Measurements from ENCODE around the gene EGFR.
"Not testable (repeated sequence)": the region's sequence is repeated elsewhere in the genome, so short reads cannot be mapped to it uniquely, and the experiment has no call there.

EGFR gene

GRCh38 chr7:55163733-55164132 lies 144.9 kb downstream of the EGFR start:
- in situ Hi-C loops (cut with HindIII; ENCODE audit: low sequenced_read_pairs) = no loop called here

GRCh38 chr7:55164527-55164926 lies 145.7 kb downstream of the EGFR start:
- in situ Hi-C loops (cut with HindIII; ENCODE audit: low sequenced_read_pairs) = no loop called here

- in situ Hi-C loops (cut with HindIII; ENCODE audit: low sequenced_read_pairs) = no loop called here
Observed at GRCh38 chr7:55165176-55165861, 146.5 kb downstream of the EGFR start.

- in situ Hi-C loops (cut with HindIII; ENCODE audit: low sequenced_read_pairs) = not testable (repeated sequence)
Observed at GRCh38 chr7:55167296-55167695, 148.5 kb downstream of the EGFR start.

- in situ Hi-C loops (cut with HindIII; ENCODE audit: low sequenced_read_pairs) = no loop called here
Observed at GRCh38 chr7:55170335-55171069, 151.7 kb downstream of the EGFR start.

GRCh38 chr7:55171157-55171556 lies 152.3 kb downstream of the EGFR start:
- in situ Hi-C loops (cut with HindIII; ENCODE audit: low sequenced_read_pairs) = no loop called here

- in situ Hi-C loops (cut with HindIII; ENCODE audit: low sequenced_read_pairs) = no loop called here
Observed at GRCh38 chr7:55172161-55172560, 153.3 kb downstream of the EGFR start.

GRCh38 chr7:55172881-55173609 lies 154.2 kb downstream of the EGFR start:
- in situ Hi-C loops (cut with HindIII; ENCODE audit: low sequenced_read_pairs) = no loop called here

GRCh38 chr7:55173671-55174070 lies 154.9 kb downstream of the EGFR start:
- in situ Hi-C loops (cut with HindIII; ENCODE audit: low sequenced_read_pairs) = no loop called here

- in situ Hi-C loops (cut with HindIII; ENCODE audit: low sequenced_read_pairs) = no loop called here
Observed at GRCh38 chr7:55174456-55174855, 155.6 kb downstream of the EGFR start.

GRCh38 chr7:55174856-55175255 lies 156.0 kb downstream of the EGFR start:
- in situ Hi-C loops (cut with HindIII; ENCODE audit: low sequenced_read_pairs) = no loop called here

- in situ Hi-C loops (cut with HindIII; ENCODE audit: low sequenced_read_pairs) = no loop called here
Observed at GRCh38 chr7:55177068-55177530, 158.3 kb downstream of the EGFR start.

GRCh38 chr7:55177589-55178261 lies 158.9 kb downstream of the EGFR start:
- in situ Hi-C loops (cut with HindIII; ENCODE audit: low sequenced_read_pairs) = no loop called here

- in situ Hi-C loops (cut with HindIII; ENCODE audit: low sequenced_read_pairs) = no loop called here
Observed at GRCh38 chr7:55178292-55178862, 159.6 kb downstream of the EGFR start.

GRCh38 chr7:55178863-55179773 lies 160.3 kb downstream of the EGFR start:
- in situ Hi-C loops (cut with HindIII; ENCODE audit: low sequenced_read_pairs) = no loop called here

- in situ Hi-C loops (cut with HindIII; ENCODE audit: low sequenced_read_pairs) = no loop called here
Observed at GRCh38 chr7:55179931-55180682, 161.3 kb downstream of the EGFR start.

GRCh38 chr7:55180963-55181542 lies 162.2 kb downstream of the EGFR start:
- in situ Hi-C loops (cut with HindIII; ENCODE audit: low sequenced_read_pairs) = no loop called here

- in situ Hi-C loops (cut with HindIII; ENCODE audit: low sequenced_read_pairs) = no loop called here
Observed at GRCh38 chr7:55181762-55182161, 162.9 kb downstream of the EGFR start.

GRCh38 chr7:55183897-55184296 lies 165.1 kb downstream of the EGFR start:
- in situ Hi-C loops (cut with HindIII; ENCODE audit: low sequenced_read_pairs) = no loop called here
